ENCODE measurements around the gene KRT23. TPM values are rescaled to one million over a fixed set of nuclear protein-coding genes. Genes with fewer than 3 reads are reported as not detected.

KRT23 gene
- total RNA-seq, 1 experiment from 2014 or later, result 19.0 TPM

- DNase-seq (ENCODE audit: low read depth, low spot score) (no peak), ATAC-seq (no peak)
- Histone ChIP-seq H3K4me3 (replicated peaks in 1 of 2; ENCODE audit: low read depth in 1 of 2, low read length in 2 of 2) (no peak overlapping the region), H2AFZ (ENCODE audit: low read depth, low read length, poor library complexity, severe bottlenecking) (no peak overlapping the region), H3K9me3 (ENCODE audit: control insufficient read depth in 1 of 2, insufficient read depth in 1 of 2, low read depth in 1 of 2, low read length in 2 of 2) (peaks cover 0 to 25% of the 10 kb centered on the region in 2 experiments; a peak in 1 of 4 replicates), H3K9me2 (ENCODE audit: insufficient read depth) (no peaks in the 10 kb centered on the region), H3K79me2 (ENCODE audit: insufficient read depth, low read length) (no peaks in the 10 kb centered on the region), H4K20me1 (ENCODE audit: insufficient read depth) (no peaks in the 10 kb centered on the region), H3K9ac (ENCODE audit: low read length) (no peak overlapping the region), H3K36me3 (ENCODE audit: control insufficient read depth in 1 of 2, insufficient read depth in 2 of 2, low read length in 2 of 2) (peaks cover 0 to 38% of the 10 kb centered on the region in 2 experiments; a peak in 2 of 4 replicates), H3K27me3 (ENCODE audit: insufficient read depth, low read length) (no peaks in the 10 kb centered on the region), H3K27ac (ENCODE audit: low read depth, low read length) (peak overlapping the region; percentile 99), H3K4me1 (ENCODE audit: control insufficient read depth in 1 of 2, insufficient read depth in 2 of 2, low read length in 2 of 2) (peaks cover 52 to 53% of the 10 kb centered on the region in 2 experiments), H3K4me2 (ENCODE audit: low read length) (no peak overlapping the region)
- CTCF ChIA-PET, result no interaction called here
- POLR2A ChIA-PET, result no interaction called here
- RAD21 ChIA-PET (ENCODE audit: low non-redundant PET in 1 of 2, low total read pairs in 2 of 2, uncharacterized antibody in 2 of 2, unreplicated experiment in 2 of 2), result no interaction called here
- TF ChIP-seq POLR2AphosphoS5 (IDR thresholded peaks at IDR 0.05; ENCODE audit: low read depth, low read length), result no peak
- TF ChIP-seq ATF3 (IDR thresholded peaks at IDR 0.05), result no peak
- no peak for TF ChIP-seq YY1 (IDR thresholded peaks at IDR 0.05; ENCODE audit: extremely low read depth, insufficient replicate concordance, low read depth, low read length)
- no peak for TF ChIP-seq CEBPB (IDR thresholded peaks at IDR 0.05; ENCODE audit: low read depth)
- TF ChIP-seq MAX (IDR thresholded peaks at IDR 0.05), result no peak
- TF ChIP-seq EZH2phosphoT487 (IDR thresholded peaks at IDR 0.05; ENCODE audit: borderline replicate concordance), result no peak
- TF ChIP-seq POLR2A (IDR thresholded peaks at IDR 0.05; ENCODE audit: borderline replicate concordance, extremely low read depth, insufficient read depth, insufficient read length), result no peak
- no peak for TF ChIP-seq CTCF (IDR thresholded peaks at IDR 0.05 in 2 of 3, conservative IDR thresholded peaks at IDR 0.05 in 1 of 3; ENCODE audit: borderline replicate concordance in 1 of 3, insufficient read depth in 1 of 3, low read depth in 2 of 3, low read length in 2 of 3)
- TF ChIP-seq EZH2 (IDR thresholded peaks at IDR 0.05), result no peak
- intact Hi-C loops (cut with micrococcal nuclease), result no loop called here
- BruUV-seq (replicated peaks), result no TSS peak
Observed at GRCh38 chr17:40960144-40960543, 22.7 kb upstream of the KRT23 start.

Measured in HCT116 (cell line).